K562 (cell line): ENCODE measurements around the gene CERS6. TPM values are rescaled to one million over a fixed set of nuclear protein-coding genes. Genes with fewer than 3 reads are reported as not detected.
A peak's percentile ranks its signal among the peaks of the same experiment; 100 is the strongest.

ENCODE experiments used
- BHLHE40 ChIP-seq: IDR thresholded peaks from 2 replicates; pipeline ENCODE4 v1.6.1; 2011; ENCODE audit warnings: low read length, improper control_type of control experiment
- CHD1 ChIP-seq: fragments of 200-600 bp; sonication (generic); IDR thresholded peaks from one replicate; pipeline ENCODE4 v1.6.1; 2012; ENCODE audit warnings: mild to moderate bottlenecking, moderate library complexity, low read length, inconsistent platforms
- DDX20 ChIP-seq: fragments of 450-650 bp; IDR thresholded peaks from 2 replicates; pipeline ENCODE4 v1.6.1; 2016; ENCODE audit warnings: missing genetic modification characterization, low read depth, mild to moderate bottlenecking, missing compliant biosample characterization, moderate library complexity
- ERF ChIP-seq: fragments of 450-650 bp; formaldehyde crosslinking; IDR thresholded peaks from 2 replicates; pipeline ENCODE4 v1.4.0; 2020; ENCODE audit warnings: mild to moderate bottlenecking, mixed read lengths
- ESRRA ChIP-seq: fragments of 450-650 bp; IDR thresholded peaks from 2 replicates; pipeline ENCODE4 v1.6.1; 2014; ENCODE audit warnings: low read depth, mild to moderate bottlenecking, moderate library complexity, borderline replicate concordance
- ESRRB ChIP-seq: fragments of 250-450 bp; sonication (Bioruptor Pico); IDR thresholded peaks from 2 replicates; pipeline ENCODE4 v1.5.0; 2020; ENCODE audit warnings: mild to moderate bottlenecking, moderate library complexity, borderline replicate concordance
- KAT7 ChIP-seq: sonication (generic); formaldehyde crosslinking; IDR thresholded peaks from 2 replicates; pipeline ENCODE4 v1.8.0; 2022; ENCODE audit warnings: missing genetic modification reagents, mild to moderate bottlenecking, borderline replicate concordance
- KHSRP ChIP-seq: fragments of 450-650 bp; IDR thresholded peaks from 2 replicates; pipeline ENCODE4 v1.6.1; 2017
- NFIC ChIP-seq: fragments of 450-650 bp; IDR thresholded peaks from 2 replicates; pipeline ENCODE4 v1.6.1; 2017; ENCODE audit warnings: mild to moderate bottlenecking, inconsistent platforms
- NFXL1 ChIP-seq: fragments of 450-650 bp; formaldehyde crosslinking; IDR thresholded peaks from 2 replicates; pipeline ENCODE4 v1.4.0; 2021; ENCODE audit warnings: mild to moderate bottlenecking
- POLR3A ChIP-seq: IDR thresholded peaks from 2 replicates; pipeline ENCODE4 v1.6.1; 2011; ENCODE audit warnings: borderline replicate concordance, mild to moderate bottlenecking, moderate library complexity; ENCODE audit not compliant: insufficient read length, insufficient read depth; ENCODE audit errors: extremely low read depth
- POLR3G ChIP-seq: IDR thresholded peaks from 2 replicates; pipeline ENCODE4 v1.6.1; 2011; ENCODE audit not compliant: insufficient read length, insufficient replicate concordance; ENCODE audit errors: extremely low read depth
- TRIM28 ChIP-seq: fragments of 450-650 bp; IDR thresholded peaks from 2 replicates; pipeline ENCODE4 v1.6.1; 2017
- ZBTB8A ChIP-seq: fragments of 450-650 bp; IDR thresholded peaks from 2 replicates; pipeline ENCODE4 v1.6.1; 2018; ENCODE audit warnings: mild to moderate bottlenecking, moderate library complexity; ENCODE audit not compliant: partially characterized antibody
- ZNF445 ChIP-seq: fragments of 250-450 bp; sonication (Bioruptor Pico); IDR thresholded peaks from 2 replicates; pipeline ENCODE4 v1.4.0; 2020; ENCODE audit warnings: low read depth, mild to moderate bottlenecking, moderate library complexity
- ZNF696 ChIP-seq: fragments of 250-450 bp; sonication (Bioruptor Pico); conservative IDR thresholded peaks from 2 replicates; pipeline ENCODE4 v1.4.0; 2020; ENCODE audit warnings: mild to moderate bottlenecking, moderate library complexity
- ZSCAN29 ChIP-seq: fragments of 450-650 bp; IDR thresholded peaks from 2 replicates; pipeline ENCODE4 v1.6.1; 2017
- polyA plus RNA-seq, 8 experiments: library from polyadenylated mRNA; depleted of rRNA in 4 of 8; stranded (reverse) in 5 of 8; unstranded in 3 of 8; fragments of >200 nt; fragmentation: Nextera tagmentation in 2 of 8; fragmentation: Illumina TruSeq in 1 of 8; extraction: Ambion mirVana in 2 of 8; extraction: Trizol in 1 of 8; gene quantifications; 2 replicates each; pipeline versions ENCODE4 v1.2.1 to v1.2.3, GENCODE V29; 2011 to 2014; ENCODE audit warnings: inconsistent platforms in 1 of 8, missing spikeins in 1 of 8
- total RNA-seq, 7 experiments: library from RNA; depleted of rRNA in 6 of 7; stranded (reverse); fragments of >200 nt in 6 of 7; fragmentation: Illumina TruSeq in 2 of 7; extraction: Trizol in 2 of 7; gene quantifications; 2 replicates each; pipeline versions ENCODE4 v1.2.1 to v1.2.3, GENCODE V29; 2011 to 2021; ENCODE audit warnings: low replicate concordance in 1 of 7
- TF ChIP-seq, protein P1 (sequence below), 2 experiments: fragments of 450-650 bp in 1 of 2; sonication (generic) in 1 of 2; formaldehyde crosslinking; conservative IDR thresholded peaks; 2 replicates each; pipeline versions ENCODE4 v1.4.0 to v1.8.1; 2020 to 2022; ENCODE audit warnings: mild to moderate bottlenecking in 1 of 2, missing genetic modification reagents in 1 of 2
- TF ChIP-seq, protein P2 (sequence below): sonication (generic); formaldehyde crosslinking; IDR thresholded peaks from 2 replicates; pipeline ENCODE4 v1.8.1; 2022; ENCODE audit warnings: missing genetic modification reagents
- TF ChIP-seq, protein P3 (sequence below): sonication (generic); formaldehyde crosslinking; IDR thresholded peaks from 2 replicates; pipeline ENCODE4 v1.4.0; 2020; ENCODE audit warnings: mild to moderate bottlenecking, missing genetic modification reagents
- TF ChIP-seq, protein P4 (sequence below): fragments of 250-450 bp; sonication (Bioruptor Pico); IDR thresholded peaks from 2 replicates; pipeline ENCODE4 v1.5.0; 2021
- TF ChIP-seq, protein P5 (sequence below): sonication (generic); formaldehyde crosslinking; IDR thresholded peaks from 2 replicates; pipeline ENCODE4 v1.9.0; 2022; ENCODE audit warnings: mild to moderate bottlenecking, missing genetic modification reagents

The CERS6 gene
- total and polyA plus RNA-seq, 9 of the 15 experiments (the other 6 are each of a cell fraction or from before 2014, with no cell fraction given) = 1.6 to 13.6 (median 11.4) TPM

DNA sequence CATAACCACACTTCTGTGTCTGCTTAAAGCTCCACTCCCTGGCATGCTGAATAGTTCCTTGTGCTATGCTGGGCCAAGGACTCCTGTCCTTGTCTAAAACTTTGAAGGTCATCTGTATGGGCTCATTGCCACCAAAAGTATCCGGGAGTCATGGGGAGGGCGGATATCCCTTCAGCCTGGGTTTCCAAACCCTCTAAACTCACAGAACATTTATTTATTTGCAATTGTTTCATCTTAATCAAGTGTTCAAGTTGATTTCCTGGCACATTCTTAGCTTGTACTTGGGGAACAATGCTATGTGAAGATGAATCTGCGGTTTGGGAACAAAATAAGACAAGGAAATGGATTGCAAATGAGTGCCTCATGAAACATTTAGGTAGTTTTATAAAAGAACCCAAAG lies 348.1 kb downstream of the CERS6 start (continued):
- TF ChIP-seq, protein P1, sequence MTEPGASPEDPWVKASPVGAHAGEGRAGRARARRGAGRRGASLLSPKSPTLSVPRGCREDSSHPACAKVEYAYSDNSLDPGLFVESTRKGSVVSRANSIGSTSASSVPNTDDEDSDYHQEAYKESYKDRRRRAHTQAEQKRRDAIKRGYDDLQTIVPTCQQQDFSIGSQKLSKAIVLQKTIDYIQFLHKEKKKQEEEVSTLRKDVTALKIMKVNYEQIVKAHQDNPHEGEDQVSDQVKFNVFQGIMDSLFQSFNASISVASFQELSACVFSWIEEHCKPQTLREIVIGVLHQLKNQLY (CRISPR knock-in tag; conservative IDR thresholded peaks at IDR 0.05) = no peak
- TF ChIP-seq ZNF445 (CRISPR knock-in tag) = 0 out of 2 replicates have a peak, but pooled peaks have one; percentile 39
- TF ChIP-seq, protein P2, sequence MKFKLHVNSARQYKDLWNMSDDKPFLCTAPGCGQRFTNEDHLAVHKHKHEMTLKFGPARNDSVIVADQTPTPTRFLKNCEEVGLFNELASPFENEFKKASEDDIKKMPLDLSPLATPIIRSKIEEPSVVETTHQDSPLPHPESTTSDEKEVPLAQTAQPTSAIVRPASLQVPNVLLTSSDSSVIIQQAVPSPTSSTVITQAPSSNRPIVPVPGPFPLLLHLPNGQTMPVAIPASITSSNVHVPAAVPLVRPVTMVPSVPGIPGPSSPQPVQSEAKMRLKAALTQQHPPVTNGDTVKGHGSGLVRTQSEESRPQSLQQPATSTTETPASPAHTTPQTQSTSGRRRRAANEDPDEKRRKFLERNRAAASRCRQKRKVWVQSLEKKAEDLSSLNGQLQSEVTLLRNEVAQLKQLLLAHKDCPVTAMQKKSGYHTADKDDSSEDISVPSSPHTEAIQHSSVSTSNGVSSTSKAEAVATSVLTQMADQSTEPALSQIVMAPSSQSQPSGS (CRISPR knock-in tag) = no peak
- no peak for TF ChIP-seq TRIM28
- TF ChIP-seq, protein P3, sequence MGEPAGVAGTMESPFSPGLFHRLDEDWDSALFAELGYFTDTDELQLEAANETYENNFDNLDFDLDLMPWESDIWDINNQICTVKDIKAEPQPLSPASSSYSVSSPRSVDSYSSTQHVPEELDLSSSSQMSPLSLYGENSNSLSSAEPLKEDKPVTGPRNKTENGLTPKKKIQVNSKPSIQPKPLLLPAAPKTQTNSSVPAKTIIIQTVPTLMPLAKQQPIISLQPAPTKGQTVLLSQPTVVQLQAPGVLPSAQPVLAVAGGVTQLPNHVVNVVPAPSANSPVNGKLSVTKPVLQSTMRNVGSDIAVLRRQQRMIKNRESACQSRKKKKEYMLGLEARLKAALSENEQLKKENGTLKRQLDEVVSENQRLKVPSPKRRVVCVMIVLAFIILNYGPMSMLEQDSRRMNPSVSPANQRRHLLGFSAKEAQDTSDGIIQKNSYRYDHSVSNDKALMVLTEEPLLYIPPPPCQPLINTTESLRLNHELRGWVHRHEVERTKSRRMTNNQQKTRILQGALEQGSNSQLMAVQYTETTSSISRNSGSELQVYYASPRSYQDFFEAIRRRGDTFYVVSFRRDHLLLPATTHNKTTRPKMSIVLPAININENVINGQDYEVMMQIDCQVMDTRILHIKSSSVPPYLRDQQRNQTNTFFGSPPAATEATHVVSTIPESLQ (CRISPR knock-in tag) = no peak
- TF ChIP-seq NFXL1 (CRISPR knock-in tag) = peak; percentile 60; the same call in 1 of the 2 replicates
- no peak for TF ChIP-seq BHLHE40
- TF ChIP-seq NFIC = no peak
- no peak for TF ChIP-seq POLR3A
- TF ChIP-seq, protein P4, sequence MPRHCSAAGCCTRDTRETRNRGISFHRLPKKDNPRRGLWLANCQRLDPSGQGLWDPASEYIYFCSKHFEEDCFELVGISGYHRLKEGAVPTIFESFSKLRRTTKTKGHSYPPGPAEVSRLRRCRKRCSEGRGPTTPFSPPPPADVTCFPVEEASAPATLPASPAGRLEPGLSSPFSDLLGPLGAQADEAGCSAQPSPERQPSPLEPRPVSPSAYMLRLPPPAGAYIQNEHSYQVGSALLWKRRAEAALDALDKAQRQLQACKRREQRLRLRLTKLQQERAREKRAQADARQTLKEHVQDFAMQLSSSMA (CRISPR knock-in tag) = no peak
- peak; percentile 97 for TF ChIP-seq ESRRA
- TF ChIP-seq ZNF696 = no peak
- TF ChIP-seq ESRRB (CRISPR knock-in tag) = no peak
- TF ChIP-seq DDX20 = no peak
- no peak for TF ChIP-seq ZBTB8A
- no peak for TF ChIP-seq CHD1
- no peak for TF ChIP-seq POLR3G
- no peak for TF ChIP-seq ZSCAN29
- TF ChIP-seq KAT7 (CRISPR knock-in tag) = no peak
- TF ChIP-seq KHSRP = no peak
- TF ChIP-seq ERF (CRISPR knock-in tag) = no peak; the same call in 1 of the 2 replicates
- TF ChIP-seq, protein P5, sequence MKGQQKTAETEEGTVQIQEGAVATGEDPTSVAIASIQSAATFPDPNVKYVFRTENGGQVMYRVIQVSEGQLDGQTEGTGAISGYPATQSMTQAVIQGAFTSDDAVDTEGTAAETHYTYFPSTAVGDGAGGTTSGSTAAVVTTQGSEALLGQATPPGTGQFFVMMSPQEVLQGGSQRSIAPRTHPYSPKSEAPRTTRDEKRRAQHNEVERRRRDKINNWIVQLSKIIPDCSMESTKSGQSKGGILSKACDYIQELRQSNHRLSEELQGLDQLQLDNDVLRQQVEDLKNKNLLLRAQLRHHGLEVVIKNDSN (CRISPR knock-in tag) = no peak
